Lower lobe of right lung (tissue), 2 donors: ENCODE results near the gene NPFF. TPM values are rescaled to one million over a fixed set of nuclear protein-coding genes. Genes with fewer than 3 reads are reported as not detected.
A peak's percentile ranks its signal among the peaks of the same experiment; 100 is the strongest.

Experiments used
- ATAC-seq, 2 donors: fragments of 200-7000 bp; cut with Tn5 transposase; one replicate each; pipeline ENCODE4 v1.9.1; 2020 to 2022; ENCODE audit warnings: mild to moderate bottlenecking in 2 of 2, moderate library complexity in 2 of 2
- DNase-seq: peaks from one replicate; pipeline ENCODE4 v3.0.0-alpha.2; 2020
- H3K27ac ChIP-seq: fragments of 200-600 bp; one replicate; pipeline ENCODE4 v1.8.0; 2022
- H3K27me3 ChIP-seq: fragments of 200-600 bp; one replicate; pipeline ENCODE4 v1.8.0; 2022; ENCODE audit warnings: low read depth
- H3K36me3 ChIP-seq: fragments of 200-600 bp; one replicate; pipeline ENCODE4 v1.8.0; 2022; ENCODE audit warnings: mild to moderate bottlenecking
- H3K4me1 ChIP-seq: fragments of 200-600 bp; one replicate; pipeline ENCODE4 v1.8.0; 2022
- H3K4me3 ChIP-seq: fragments of 200-600 bp; one replicate; pipeline ENCODE4 v1.8.0; 2022; ENCODE audit warnings: mild to moderate bottlenecking
- H3K9me3 ChIP-seq: fragments of 200-600 bp; one replicate; pipeline ENCODE4 v1.8.0; 2022
- intact Hi-C: fragments of 100-400 bp; cut with DNase I; formaldehyde crosslinking; loops from one replicate; pipeline ENCODE4 v1.11.0; 2022
- total RNA-seq: library from RNA; stranded (reverse); fragmentation: NEBNext Ultra II Directional; extraction: Animal tissue kit (Norgen Biotek cat#: 25700); gene quantifications from one replicate; pipeline ENCODE4 v1.2.1, GENCODE V29; 2021
- TF ChIP-seq, protein P1 (sequence below): fragments of 200-600 bp; IDR thresholded peaks from one replicate; pipeline ENCODE4 v1.8.0; 2022; ENCODE audit warnings: antibody characterized with exemption, mild to moderate bottlenecking
- donor health status: DM: no; HTN: yes; CAD: no; lungs with severe emphysema.

Gene NPFF
- total RNA-seq, 1 donor from 2014 or later, result not detected

DNA sequence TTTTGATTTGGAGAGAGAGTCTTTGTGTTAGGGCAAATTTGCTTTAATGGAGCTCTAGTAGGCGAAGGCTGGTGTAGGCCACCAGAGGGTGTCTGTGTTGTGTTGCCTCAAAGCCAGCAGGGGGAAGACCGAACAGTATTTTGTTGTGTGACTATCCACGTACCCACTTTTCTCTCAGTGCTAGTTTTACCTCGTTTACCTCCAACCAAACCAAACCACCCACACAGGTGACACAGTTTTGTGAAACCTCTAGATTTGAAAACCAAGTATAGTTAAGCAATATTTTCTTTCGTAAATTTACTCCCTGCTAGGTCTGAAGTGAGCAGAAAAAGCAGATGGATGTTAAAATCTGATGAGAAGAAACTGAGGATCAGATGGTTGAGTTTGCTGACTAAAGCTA lies 36.3 kb upstream of the NPFF start:
- peaks cover 67% of the 10 kb centered on the region for H3K36me3 ChIP-seq
- H3K27ac ChIP-seq, result peak overlapping the region; percentile 59
- DNase-seq (peak; percentile 51), ATAC-seq (peak; percentile 87 to 88)
- TF ChIP-seq, protein P1, sequence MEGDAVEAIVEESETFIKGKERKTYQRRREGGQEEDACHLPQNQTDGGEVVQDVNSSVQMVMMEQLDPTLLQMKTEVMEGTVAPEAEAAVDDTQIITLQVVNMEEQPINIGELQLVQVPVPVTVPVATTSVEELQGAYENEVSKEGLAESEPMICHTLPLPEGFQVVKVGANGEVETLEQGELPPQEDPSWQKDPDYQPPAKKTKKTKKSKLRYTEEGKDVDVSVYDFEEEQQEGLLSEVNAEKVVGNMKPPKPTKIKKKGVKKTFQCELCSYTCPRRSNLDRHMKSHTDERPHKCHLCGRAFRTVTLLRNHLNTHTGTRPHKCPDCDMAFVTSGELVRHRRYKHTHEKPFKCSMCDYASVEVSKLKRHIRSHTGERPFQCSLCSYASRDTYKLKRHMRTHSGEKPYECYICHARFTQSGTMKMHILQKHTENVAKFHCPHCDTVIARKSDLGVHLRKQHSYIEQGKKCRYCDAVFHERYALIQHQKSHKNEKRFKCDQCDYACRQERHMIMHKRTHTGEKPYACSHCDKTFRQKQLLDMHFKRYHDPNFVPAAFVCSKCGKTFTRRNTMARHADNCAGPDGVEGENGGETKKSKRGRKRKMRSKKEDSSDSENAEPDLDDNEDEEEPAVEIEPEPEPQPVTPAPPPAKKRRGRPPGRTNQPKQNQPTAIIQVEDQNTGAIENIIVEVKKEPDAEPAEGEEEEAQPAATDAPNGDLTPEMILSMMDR, result peak; percentile 79
- H3K4me1 ChIP-seq, result peaks cover 34% of the 10 kb centered on the region
- H3K4me3 ChIP-seq, result no peak overlapping the region
- no peaks in the 10 kb centered on the region for H3K27me3 ChIP-seq
- no peaks in the 10 kb centered on the region for H3K9me3 ChIP-seq
- intact Hi-C loops, result no loop called here

DNA sequence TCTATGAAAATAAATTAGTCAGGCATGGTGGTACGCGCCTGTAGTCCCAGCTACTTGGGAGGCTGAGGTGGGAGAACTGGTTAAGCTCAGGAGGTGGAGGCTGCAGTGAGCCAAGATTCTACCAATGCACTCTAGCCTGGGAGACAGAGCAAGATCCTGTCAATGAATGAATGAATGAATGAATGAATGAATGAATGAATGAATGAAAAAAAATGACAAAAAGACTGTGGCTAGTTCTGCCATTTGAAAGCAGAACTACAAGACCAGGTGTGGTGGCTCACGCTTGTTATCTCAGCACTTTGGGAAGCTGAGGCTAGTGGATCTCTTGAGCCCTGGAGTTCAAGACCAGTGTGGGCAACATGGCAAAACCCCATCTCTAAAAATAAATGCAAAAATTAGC lies 32.2 kb upstream of the NPFF start:
- ATAC-seq (no peak), DNase-seq (no peak)
- intact Hi-C loops, result no loop called here
- Histone ChIP-seq H3K9me3 (no peaks in the 10 kb centered on the region), H3K27ac (no peak overlapping the region), H3K4me3 (no peak overlapping the region), H3K4me1 (peaks cover 35% of the 10 kb centered on the region), H3K27me3 (no peaks in the 10 kb centered on the region), H3K36me3 (peaks cover 88% of the 10 kb centered on the region)
- TF ChIP-seq, protein P1, result no peak

DNA sequence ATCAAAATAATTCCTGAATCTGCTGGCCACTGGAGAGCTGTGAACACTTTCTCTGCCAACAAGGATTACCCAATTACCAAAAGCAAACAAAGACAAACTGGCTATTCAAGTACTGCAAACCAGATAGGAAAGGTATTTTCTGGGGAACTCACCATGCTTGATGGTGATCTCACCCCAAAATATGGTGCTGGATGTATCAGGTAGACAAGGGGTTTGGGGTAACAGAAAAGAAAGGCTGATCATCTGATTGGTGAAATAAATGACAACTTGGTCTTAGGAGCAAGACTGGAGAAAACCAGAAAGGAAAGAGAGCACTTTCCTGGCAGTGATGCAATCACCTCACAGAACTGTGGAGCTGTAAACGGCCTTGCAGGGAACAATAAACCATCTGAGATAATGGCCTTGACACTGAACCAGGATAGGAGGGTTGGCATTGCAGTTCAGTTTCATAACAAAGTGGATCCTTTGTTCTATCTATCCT lies 31.0 kb upstream of the NPFF start:
- ATAC-seq (peak; percentile 81 to 91), DNase-seq (no peak)
- TF ChIP-seq, protein P1, result no peak
- Histone ChIP-seq H3K27me3 (no peaks in the 10 kb centered on the region), H3K4me3 (no peak overlapping the region), H3K36me3 (peaks cover 99% of the 10 kb centered on the region), H3K4me1 (peaks cover 22% of the 10 kb centered on the region), H3K27ac (peak overlapping the region; percentile 67), H3K9me3 (no peaks in the 10 kb centered on the region)
- intact Hi-C loops, result no loop called here

DNA sequence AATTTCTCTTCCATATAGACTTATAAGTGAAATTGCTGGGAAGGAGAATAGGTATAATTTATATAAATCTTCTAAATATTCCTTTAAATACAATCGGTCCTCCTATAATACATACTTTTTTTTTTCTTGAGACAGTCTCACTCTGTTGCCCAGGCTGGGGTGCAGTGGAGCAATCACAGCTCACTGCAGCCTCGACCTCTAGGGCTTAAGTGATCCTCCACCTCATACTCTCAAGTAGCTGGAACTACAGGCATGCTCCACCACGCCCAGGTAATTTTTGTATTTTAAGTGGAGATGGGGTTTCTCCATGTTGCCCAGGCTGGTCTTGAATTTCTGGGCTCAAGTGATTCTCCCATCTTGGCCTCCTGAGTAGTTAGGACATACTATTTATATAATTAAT lies 29.7 kb upstream of the NPFF start:
- ATAC-seq, result peak; percentile 61 to 67
- TF ChIP-seq, protein P1, result no peak
- DNase-seq, result no peak
- Histone ChIP-seq H3K9me3 (no peaks in the 10 kb centered on the region), H3K4me3 (no peak overlapping the region), H3K27ac (no peak overlapping the region), H3K36me3 (peaks cover 99% of the 10 kb centered on the region), H3K27me3 (no peaks in the 10 kb centered on the region), H3K4me1 (peaks cover 21% of the 10 kb centered on the region)
- intact Hi-C loops, result no loop called here

DNA sequence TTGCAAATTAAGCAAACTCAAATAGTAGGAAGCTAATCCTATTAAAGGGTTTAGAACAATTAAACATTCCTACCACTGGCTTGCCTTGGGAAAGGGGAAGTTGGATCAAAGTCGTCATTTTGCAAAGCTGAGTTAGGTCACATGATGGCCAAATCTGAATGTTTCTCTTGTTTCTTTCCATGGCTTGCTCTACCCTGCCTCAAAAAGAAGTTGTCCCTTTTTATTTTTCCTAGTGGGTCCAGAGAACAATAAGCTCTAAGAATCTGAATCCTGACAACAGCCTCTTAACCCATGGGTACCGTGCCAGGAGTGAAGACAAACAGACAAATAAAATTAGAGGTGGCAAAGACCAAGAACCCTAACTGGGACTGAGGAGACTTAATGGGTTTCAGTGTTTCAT lies 26.2 kb upstream of the NPFF start:
- ATAC-seq (no peak), DNase-seq (no peak)
- peaks cover 11% of the 10 kb centered on the region for H3K4me1 ChIP-seq
- H3K9me3 ChIP-seq, result no peaks in the 10 kb centered on the region
- no peaks in the 10 kb centered on the region for H3K27me3 ChIP-seq
- no peak overlapping the region for H3K4me3 ChIP-seq
- H3K36me3 ChIP-seq, result peaks cover 100% of the 10 kb centered on the region
- intact Hi-C loops, result no loop called here
- no peak overlapping the region for H3K27ac ChIP-seq
- TF ChIP-seq, protein P1, result no peak
